Fibroblast of mammary gland (primary cell): ENCODE results near the gene YTHDC1.

Experiments
- DNase-seq: peaks from one replicate; pipeline ENCODE4 v3.0.0-alpha.2; 2010; ENCODE audit warnings: low read depth
- H3K4me3 ChIP-seq: 2 replicates; pipeline ENCODE4 v1.5.1; 2011; ENCODE audit warnings: low read depth, mild to moderate bottlenecking, low read length, moderate library complexity; ENCODE audit not compliant: control insufficient read depth
- TF ChIP-seq, protein P1 (sequence below): conservative IDR thresholded peaks from 2 replicates; pipeline ENCODE4 v1.5.1; 2011; ENCODE audit warnings: low read depth, low read length, inconsistent platforms; ENCODE audit not compliant: control insufficient read depth, insufficient read depth

Gene YTHDC1

DNA sequence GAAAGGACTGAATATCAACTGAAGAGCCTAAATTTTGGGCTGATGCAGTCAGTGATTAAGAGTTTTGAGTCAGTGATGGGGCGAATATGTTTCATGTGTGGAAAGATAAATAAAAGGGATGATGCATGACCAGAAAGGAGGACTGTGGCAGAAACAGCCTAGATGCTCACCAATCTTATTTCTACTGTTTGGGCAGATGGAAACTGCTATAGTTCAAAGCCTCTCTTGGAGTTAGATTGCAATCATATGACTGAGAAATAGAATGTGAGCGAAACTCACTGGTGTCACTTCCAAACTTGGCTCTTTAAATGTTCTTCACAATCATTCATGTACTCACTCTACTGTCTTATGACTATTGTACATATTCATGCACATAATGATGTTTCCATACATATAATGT, 35.4 kb upstream of the YTHDC1 start:
- TF ChIP-seq, protein P1, sequence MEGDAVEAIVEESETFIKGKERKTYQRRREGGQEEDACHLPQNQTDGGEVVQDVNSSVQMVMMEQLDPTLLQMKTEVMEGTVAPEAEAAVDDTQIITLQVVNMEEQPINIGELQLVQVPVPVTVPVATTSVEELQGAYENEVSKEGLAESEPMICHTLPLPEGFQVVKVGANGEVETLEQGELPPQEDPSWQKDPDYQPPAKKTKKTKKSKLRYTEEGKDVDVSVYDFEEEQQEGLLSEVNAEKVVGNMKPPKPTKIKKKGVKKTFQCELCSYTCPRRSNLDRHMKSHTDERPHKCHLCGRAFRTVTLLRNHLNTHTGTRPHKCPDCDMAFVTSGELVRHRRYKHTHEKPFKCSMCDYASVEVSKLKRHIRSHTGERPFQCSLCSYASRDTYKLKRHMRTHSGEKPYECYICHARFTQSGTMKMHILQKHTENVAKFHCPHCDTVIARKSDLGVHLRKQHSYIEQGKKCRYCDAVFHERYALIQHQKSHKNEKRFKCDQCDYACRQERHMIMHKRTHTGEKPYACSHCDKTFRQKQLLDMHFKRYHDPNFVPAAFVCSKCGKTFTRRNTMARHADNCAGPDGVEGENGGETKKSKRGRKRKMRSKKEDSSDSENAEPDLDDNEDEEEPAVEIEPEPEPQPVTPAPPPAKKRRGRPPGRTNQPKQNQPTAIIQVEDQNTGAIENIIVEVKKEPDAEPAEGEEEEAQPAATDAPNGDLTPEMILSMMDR = no peak
- no peak overlapping the region for H3K4me3 ChIP-seq
- DNase-seq = no peak

DNA sequence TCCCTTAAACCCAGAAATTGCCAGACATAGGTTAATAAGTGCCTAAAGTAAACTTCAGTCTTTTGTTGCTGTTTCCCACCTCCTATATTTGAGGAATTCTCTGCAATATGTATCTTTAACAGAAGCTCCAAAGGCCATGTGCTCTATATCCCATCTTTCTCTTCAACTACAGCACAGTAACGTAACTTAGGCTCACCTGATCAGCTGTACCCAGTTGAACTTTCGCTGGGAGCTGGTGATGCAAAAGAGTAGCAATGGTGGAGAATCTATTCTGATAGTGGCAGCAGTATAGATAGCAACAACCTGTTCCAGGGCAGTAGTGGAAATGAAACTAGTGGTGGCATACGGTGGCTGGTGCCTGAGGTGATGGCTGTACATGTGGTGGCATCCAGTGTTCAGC, 33.2 kb upstream of the YTHDC1 start:
- H3K4me3 ChIP-seq = no peak overlapping the region
- no peak for DNase-seq
- TF ChIP-seq, protein P1 = no peak

DNA sequence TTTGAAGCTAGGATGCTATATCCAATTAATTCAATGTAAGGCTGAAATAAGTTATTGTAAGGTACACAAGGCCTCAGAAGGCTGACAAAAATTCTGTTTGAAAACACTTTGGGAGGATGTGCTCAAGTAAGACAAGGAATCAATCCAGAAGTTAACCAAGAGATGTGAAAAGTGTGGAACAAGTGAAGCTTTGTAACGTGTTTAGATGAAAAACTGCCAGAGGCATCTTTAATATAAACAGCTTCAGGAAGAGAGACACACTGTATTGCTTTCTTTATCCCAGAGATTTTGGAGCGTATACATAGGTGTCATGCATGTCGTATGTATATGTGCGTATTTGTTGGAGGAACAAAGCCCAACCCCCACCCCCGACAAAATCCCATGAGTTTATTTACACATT, 28.3 kb upstream of the YTHDC1 start:
- DNase-seq = no peak
- no peak overlapping the region for H3K4me3 ChIP-seq
- TF ChIP-seq, protein P1 = no peak

DNA sequence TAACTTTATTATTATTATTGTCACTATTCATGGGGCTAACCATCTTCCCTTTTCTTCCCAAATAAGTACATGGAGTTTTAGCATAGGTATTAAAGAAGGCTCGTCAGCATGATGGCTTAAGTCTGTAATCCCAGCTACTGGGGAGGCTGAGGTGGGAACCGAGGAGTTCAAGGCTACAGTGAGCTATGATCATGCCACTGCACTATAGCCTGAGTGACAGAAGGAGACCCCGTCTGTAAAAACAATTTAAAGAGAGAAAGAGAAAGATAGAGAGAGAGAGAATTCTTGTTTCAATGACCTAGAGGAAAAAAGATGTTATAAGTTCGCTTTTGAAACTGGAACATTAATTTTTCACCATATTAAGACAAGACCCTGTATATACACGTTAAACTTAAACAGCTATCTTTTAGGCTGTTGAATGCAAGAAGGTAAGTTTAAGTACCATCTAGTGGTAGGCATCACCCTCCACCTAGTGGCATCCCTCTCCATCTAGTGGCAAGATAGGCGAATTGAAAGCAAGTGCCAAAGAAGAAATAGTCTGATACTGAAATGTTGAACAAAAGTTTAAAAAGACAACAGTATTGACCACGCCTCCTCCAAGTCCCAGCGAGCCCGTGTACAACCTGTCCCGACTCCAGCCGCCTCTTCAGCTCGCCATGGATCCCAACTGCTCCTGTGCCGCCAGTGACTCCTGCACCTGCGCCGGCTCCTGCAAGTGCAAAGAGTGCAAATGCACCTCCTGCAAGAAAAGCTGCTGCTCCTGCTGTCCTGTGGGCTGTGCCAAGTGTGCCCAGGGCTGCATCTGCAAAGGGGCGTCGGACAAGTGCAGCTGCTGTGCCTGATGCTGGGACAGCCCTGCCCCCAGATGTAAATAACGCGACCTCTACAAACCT, 26.0 kb upstream of the YTHDC1 start:
- H3K4me3 ChIP-seq = no peak overlapping the region
- DNase-seq = peak; percentile 65
- TF ChIP-seq, protein P1 = peak; percentile 92

DNA sequence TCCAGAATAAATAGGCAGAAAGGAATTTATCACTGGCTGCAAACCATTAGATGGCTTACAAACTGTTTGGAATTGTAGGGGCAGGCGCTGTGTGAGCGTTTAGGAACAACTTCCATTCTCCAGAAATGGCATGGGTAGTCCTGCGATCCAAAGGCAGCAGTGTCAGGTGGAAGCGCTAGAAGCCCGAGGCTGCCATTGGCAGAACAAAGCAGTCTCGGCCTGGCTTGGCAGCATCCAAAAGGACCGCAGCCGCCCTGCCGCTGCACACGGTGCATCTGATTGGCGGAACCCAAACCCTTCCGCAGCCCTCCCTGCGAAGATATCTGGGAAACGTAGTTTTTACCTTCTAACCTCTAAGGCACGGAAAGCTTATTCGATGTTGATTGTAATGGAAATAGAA, 23.6 kb upstream of the YTHDC1 start:
- DNase-seq = peak; percentile 81
- peak overlapping the region; percentile 47 for H3K4me3 ChIP-seq
- TF ChIP-seq, protein P1 = no peak

DNA sequence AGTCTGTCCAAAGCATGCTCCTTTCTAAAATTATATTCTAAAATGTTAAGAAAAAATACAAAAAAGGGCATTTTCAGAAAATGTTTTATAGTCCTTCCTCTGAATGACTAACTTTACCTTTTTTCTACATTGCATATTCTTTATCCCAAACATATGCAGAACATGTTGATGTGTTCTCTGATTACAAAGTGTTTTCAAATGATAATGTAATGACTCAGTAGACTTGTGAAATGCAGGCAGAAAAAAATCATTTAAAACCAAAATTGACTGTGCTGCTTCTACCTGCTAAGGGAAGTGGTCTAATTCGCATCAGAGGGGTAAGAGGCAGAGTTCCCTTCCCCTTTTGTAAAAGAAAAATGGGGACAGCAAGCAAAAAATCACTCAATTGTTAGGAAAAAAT, 22.7 kb upstream of the YTHDC1 start:
- TF ChIP-seq, protein P1 = no peak
- no peak overlapping the region for H3K4me3 ChIP-seq

More for the DNA sequence above, 22.7 kb upstream of the YTHDC1 start:
- peak; percentile 37 for DNase-seq
